HL-60 (cell line): ENCODE measurements around the gene TMEFF2.

Source experiments
- TF ChIP-seq, protein P1 (sequence below): IDR thresholded peaks from one replicate; pipeline ENCODE4 v1.5.1; 2011; ENCODE audit warnings: low read length, control low read depth, inconsistent platforms; ENCODE audit not compliant: insufficient read depth
- TF ChIP-seq, protein P2 (sequence below): IDR thresholded peaks from 2 replicates; pipeline ENCODE4 v1.6.1; 2012; ENCODE audit warnings: low read depth; ENCODE audit not compliant: insufficient replicate concordance

DNA sequence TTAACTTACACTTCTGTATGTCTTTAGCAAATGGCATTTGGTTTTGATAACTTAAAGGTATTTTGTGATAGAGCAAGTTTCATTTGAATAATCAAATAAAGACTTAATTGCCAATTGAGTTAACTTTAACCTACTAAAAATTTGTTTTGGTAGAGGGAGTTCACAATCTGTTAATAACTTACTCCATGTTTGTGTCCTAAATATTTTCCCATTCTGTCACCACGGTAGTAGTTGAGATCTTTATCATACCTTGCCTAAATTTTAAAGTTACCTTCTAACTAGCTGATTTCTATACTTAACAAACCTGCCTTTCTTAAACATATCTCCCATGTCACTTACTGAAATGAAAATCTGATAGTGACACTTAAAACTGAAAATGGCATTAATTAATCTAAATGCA, 127.1 kb downstream of the TMEFF2 start:
- TF ChIP-seq, protein P1, sequence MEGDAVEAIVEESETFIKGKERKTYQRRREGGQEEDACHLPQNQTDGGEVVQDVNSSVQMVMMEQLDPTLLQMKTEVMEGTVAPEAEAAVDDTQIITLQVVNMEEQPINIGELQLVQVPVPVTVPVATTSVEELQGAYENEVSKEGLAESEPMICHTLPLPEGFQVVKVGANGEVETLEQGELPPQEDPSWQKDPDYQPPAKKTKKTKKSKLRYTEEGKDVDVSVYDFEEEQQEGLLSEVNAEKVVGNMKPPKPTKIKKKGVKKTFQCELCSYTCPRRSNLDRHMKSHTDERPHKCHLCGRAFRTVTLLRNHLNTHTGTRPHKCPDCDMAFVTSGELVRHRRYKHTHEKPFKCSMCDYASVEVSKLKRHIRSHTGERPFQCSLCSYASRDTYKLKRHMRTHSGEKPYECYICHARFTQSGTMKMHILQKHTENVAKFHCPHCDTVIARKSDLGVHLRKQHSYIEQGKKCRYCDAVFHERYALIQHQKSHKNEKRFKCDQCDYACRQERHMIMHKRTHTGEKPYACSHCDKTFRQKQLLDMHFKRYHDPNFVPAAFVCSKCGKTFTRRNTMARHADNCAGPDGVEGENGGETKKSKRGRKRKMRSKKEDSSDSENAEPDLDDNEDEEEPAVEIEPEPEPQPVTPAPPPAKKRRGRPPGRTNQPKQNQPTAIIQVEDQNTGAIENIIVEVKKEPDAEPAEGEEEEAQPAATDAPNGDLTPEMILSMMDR: no peak
- TF ChIP-seq, protein P2, sequence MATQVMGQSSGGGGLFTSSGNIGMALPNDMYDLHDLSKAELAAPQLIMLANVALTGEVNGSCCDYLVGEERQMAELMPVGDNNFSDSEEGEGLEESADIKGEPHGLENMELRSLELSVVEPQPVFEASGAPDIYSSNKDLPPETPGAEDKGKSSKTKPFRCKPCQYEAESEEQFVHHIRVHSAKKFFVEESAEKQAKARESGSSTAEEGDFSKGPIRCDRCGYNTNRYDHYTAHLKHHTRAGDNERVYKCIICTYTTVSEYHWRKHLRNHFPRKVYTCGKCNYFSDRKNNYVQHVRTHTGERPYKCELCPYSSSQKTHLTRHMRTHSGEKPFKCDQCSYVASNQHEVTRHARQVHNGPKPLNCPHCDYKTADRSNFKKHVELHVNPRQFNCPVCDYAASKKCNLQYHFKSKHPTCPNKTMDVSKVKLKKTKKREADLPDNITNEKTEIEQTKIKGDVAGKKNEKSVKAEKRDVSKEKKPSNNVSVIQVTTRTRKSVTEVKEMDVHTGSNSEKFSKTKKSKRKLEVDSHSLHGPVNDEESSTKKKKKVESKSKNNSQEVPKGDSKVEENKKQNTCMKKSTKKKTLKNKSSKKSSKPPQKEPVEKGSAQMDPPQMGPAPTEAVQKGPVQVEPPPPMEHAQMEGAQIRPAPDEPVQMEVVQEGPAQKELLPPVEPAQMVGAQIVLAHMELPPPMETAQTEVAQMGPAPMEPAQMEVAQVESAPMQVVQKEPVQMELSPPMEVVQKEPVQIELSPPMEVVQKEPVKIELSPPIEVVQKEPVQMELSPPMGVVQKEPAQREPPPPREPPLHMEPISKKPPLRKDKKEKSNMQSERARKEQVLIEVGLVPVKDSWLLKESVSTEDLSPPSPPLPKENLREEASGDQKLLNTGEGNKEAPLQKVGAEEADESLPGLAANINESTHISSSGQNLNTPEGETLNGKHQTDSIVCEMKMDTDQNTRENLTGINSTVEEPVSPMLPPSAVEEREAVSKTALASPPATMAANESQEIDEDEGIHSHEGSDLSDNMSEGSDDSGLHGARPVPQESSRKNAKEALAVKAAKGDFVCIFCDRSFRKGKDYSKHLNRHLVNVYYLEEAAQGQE: no peak
